Hepatic stellate cell (primary cell): ENCODE data around the gene SESN1.
A peak's percentile ranks its signal among the peaks of the same experiment; 100 is the strongest.

Experiments
- DNase-seq: peaks from one replicate; pipeline ENCODE4 v3.0.0; 2011; ENCODE audit warnings: low spot score

SESN1 gene

DNA sequence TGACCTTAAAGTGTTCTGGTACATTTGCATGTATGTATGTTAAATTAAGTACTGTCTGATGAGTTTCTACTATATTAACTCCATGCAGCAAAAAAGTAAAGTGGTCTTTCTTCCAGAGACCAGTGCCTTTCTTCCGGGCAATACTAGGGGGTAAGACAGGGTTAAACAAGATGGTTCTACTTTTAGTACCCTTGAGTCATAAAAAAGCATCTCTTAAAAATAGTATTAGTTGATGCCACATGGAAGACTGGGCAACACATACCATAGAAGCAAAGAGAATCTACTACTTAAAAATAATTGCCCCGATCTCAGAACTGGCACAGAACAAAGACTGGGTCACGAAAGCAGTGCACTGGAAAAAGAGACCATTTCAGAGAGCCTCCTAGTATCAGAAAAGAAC lies 66.2 kb downstream of the SESN1 start:
- DNase-seq: no peak

- no peak for DNase-seq
Measured at GRCh38 chr6:109027964-109028363, 66.7 kb downstream of the SESN1 start.

DNA sequence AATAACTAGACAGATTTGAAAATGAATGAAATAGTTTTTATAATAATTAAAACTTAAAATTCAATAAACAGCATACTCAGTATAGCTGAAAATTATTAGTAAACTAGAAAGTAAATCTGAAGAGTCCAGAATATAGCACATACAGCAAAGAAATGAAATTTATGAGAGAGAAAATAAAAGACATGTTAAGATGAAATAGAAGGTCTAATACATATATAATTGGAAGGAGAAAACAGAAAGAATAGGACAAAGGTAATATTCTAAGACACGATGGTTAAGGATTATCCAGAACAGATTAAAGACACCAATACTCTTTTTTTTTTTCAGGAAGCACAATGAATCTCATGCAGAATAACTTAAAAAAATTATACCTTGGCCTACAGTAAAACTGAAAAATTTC lies 69.0 kb downstream of the SESN1 start:
- no peak for DNase-seq

GRCh38 chr6:109024784-109025183 lies 69.9 kb downstream of the SESN1 start:
- DNase-seq: peak; percentile 18

DNA sequence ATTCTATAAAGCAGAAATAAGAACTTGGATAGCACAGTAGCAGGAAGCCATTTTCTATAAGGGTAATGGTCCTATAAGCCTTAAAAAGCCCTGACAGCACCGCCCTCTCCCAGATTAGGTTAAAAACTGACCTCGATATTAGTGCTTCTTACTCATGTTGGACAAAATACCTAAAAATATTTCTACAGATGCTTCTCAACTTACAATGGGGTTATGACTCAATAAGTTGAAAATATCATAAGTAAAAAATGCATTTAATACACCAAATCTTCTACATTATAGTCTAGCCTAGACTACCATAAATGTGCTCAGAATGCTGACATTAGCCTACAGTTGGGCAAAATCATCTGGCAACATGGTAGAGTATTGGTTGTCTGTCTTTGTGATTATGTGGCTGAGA lies 70.3 kb downstream of the SESN1 start:
- no peak for DNase-seq

DNA sequence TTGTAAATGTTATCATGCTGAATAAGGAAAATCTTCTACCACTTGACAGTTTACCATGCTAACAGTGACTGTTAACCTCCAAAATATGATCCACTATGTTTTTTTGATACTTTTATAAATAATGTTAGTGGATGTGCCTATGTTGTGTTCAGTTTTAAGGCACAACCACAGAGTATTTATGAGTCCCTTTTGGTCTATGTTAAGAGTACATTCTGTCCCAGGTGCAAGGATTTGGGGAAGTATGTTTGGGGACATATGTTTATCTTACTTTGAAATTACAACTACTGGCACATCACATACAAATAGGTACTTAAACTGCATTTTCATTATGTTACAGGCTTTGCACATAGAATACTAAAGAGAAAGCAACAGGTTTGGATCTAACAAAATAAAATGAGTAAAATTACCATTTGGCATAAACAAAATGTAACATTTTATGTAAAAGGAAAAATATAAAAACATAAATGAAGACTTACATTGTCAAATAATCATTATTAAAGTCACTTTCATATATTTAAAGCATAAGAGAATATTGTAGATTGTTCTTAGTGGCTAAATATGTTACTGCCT lies 71.2 kb downstream of the SESN1 start:
- DNase-seq: no peak

- no peak for DNase-seq
Measured at GRCh38 chr6:109021870-109022269, 72.8 kb downstream of the SESN1 start.

- DNase-seq: no peak
Measured at GRCh38 chr6:109019911-109020310, 74.7 kb downstream of the SESN1 start.

- no peak for DNase-seq
Measured at GRCh38 chr6:109015176-109015575, 79.5 kb downstream of the SESN1 start.

DNA sequence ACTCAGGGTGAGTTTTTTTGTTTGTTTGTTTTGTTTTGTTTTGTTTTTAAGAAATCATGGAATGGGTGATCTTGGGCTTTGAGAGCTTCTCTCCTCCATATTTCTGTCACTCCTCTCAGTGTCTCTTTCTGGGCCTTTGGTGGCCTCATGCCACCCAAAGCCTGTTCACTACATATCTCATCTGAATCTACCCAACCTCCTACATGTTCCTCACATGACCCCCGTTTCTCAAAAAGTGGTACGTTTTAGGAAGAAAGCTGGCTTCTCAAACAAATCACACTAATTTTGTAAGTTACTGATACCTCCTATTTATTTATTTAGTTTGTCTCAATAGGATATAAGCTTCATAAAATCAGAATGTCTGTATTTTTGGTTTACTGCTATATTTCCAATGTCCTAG lies 80.0 kb downstream of the SESN1 start:
- DNase-seq: no peak

GRCh38 chr6:109013656-109014305 lies 80.9 kb downstream of the SESN1 start:
- no peak for DNase-seq

- no peak for DNase-seq
Measured at GRCh38 chr6:109010705-109011102, 83.9 kb downstream of the SESN1 start.

GRCh38 chr6:109009962-109010704 lies 84.5 kb downstream of the SESN1 start:
- DNase-seq: no peak

- DNase-seq: peak; percentile 77
Measured at GRCh38 chr6:109009236-109009961, 85.2 kb downstream of the SESN1 start.

DNA sequence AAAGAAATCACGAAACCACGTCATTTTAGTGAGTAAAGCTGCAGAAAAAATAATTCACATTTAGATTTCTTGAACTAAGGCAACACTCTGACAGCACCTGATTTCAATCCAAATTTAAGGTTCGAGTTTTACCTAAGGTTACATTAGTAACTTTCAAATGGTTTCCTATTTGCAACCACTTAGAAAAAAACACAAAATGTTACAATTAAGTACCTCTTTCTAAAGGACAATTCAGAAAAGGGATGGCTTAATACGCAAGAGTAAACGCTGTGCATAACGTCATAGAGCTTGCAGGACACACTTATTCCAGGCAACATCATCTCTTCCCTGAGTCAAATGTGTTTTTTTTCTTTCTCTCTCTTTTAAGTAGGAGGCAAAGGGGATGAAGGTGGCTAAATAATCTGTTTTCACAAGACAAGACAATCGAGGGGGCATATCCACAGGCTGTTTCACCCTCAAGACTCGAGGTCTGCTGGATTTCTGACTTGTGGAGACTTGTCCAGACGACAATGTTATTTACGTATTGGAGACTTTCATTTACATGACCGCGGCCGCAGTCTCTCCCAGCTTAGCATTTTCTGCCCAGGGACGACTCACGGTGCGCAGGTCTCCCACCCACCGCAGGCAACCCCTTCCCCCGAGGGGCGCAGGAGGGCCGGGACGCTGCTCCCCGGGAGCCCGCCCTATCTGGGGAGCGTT lies 86.0 kb downstream of the SESN1 start:
- peak; percentile 14 for DNase-seq

DNA sequence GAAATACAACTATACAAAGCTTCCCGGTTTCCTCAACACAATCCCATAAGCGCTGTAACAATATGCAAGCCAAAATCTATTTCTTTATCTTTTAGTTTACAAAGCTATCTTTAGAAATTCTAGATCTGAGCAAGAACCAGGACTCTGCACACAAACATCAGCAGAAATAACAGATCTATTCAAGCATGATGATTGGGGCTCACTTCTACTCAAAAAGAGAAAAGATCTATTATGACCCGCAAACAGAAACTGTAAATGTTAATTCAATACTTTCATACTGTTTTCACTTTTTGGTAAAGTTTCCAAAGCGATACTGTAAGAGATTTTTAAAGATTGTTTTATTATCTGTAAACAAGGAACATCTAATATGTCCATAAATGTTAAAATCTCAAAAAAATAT lies 86.6 kb downstream of the SESN1 start:
- no peak for DNase-seq

DNA sequence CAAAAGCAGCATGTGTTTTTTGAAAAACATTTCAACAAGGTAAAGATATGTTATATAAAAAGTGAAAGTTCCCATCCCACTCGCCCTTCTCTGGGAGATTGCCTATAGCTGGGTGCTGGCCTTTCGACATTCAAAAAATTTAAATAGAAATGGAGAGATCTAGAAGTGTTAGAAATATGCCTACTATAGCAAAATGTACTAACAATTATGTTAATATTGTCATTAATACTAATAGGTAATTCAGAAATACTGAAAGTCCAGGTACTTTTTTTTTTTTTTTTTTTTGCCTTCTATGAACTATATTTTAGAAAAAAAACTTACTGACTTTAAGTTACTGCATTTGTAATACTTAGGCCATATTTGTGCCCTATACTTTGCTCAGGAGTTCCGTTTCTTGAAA lies 87.1 kb downstream of the SESN1 start:
- no peak for DNase-seq

- DNase-seq: no peak
Measured at GRCh38 chr6:109006818-109007217, 87.8 kb downstream of the SESN1 start.

GRCh38 chr6:109002882-109003281 lies 91.8 kb downstream of the SESN1 start:
- no peak for DNase-seq

DNA sequence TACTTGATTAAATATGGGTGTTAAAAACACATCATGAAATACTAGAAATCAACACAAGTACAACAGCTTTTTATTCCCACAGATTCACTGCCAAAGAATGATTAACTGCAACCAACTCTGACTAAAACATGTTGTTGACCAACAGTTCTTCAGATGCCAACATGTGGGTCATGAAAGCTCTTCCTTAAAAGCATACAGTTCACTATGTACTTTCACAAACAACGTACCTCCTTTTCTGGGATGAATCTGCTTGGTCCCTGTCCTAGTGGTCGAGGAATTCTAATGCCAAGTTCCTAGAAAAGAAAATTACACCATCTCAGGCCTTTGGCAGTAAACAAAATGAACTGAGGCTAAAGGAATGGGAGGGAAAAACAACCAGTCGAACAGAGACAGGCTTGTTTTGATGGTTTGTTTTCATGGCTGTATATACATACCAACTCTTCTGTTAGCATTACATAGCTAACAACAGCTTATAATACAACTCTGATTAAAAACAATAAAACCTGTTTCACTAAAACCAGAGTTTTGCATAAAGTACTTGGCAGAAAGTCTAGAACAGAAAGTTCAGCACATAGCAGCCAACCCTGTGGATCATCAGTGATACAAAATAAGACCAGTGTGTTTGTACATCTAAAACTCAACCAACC lies 92.5 kb downstream of the SESN1 start:
- DNase-seq: no peak

- no peak for DNase-seq
Measured at GRCh38 chr6:109001291-109001894, 93.3 kb downstream of the SESN1 start.
